ENCODE measurements around the gene SBF2. TPM values are rescaled to one million over a fixed set of nuclear protein-coding genes. Genes with fewer than 3 reads are reported as not detected.

Gene SBF2
- total and polyA plus RNA-seq, 2 of the 13 experiments (the other 11 are each of a cell fraction or from before 2014, with no cell fraction given) = 24.0 to 45.8 TPM

GRCh38 chr11:10307400-10308200, 13.6 kb upstream of the SBF2 start (continued):
- no peak for TF ChIP-seq ZBTB46 (CRISPR knock-in tag; IDR thresholded peaks at IDR 0.05; ENCODE audit: borderline replicate concordance)
- no peak for TF ChIP-seq ZNF746 (CRISPR knock-in tag; IDR thresholded peaks at IDR 0.05)
- no peak for TF ChIP-seq ZBTB3 (CRISPR knock-in tag; IDR thresholded peaks at IDR 0.05; ENCODE audit: borderline replicate concordance, low read depth)
- TF ChIP-seq ZNF792 (CRISPR knock-in tag; IDR thresholded peaks at IDR 0.05) = no peak; the same call in 1 of the 2 replicates
- TF ChIP-seq ZNF598 (CRISPR knock-in tag; IDR thresholded peaks at IDR 0.05; ENCODE audit: borderline replicate concordance) = no peak
- TF ChIP-seq ZNF326 (CRISPR knock-in tag; IDR thresholded peaks at IDR 0.05; ENCODE audit: borderline replicate concordance) = no peak
- no peak for TF ChIP-seq ZNF460 (CRISPR knock-in tag; IDR thresholded peaks at IDR 0.05; ENCODE audit: borderline replicate concordance)
- TF ChIP-seq HOXA7 (CRISPR knock-in tag; IDR thresholded peaks at IDR 0.05) = no peak
- TF ChIP-seq FOXA1 (IDR thresholded peaks at IDR 0.05) = no peak
- no peak for TF ChIP-seq FOXA1 (CRISPR knock-in tag; IDR thresholded peaks at IDR 0.05)
- TF ChIP-seq ZFAT (CRISPR knock-in tag; conservative IDR thresholded peaks at IDR 0.05) = no peak
- peak; percentile 98 for TF ChIP-seq AGO1 (IDR thresholded peaks at IDR 0.05; ENCODE audit: low read depth, low read length, poor library complexity, severe bottlenecking)
- TF ChIP-seq HDAC6 (IDR thresholded peaks at IDR 0.05; ENCODE audit: low read depth, low read length) = no peak
- no peak for TF ChIP-seq ZNF577 (CRISPR knock-in tag; IDR thresholded peaks at IDR 0.05; ENCODE audit: borderline replicate concordance, low read depth)
- no peak for TF ChIP-seq GMEB2 (CRISPR knock-in tag; IDR thresholded peaks at IDR 0.05; ENCODE audit: low read depth)
- no peak for TF ChIP-seq ARNT2 (CRISPR knock-in tag; IDR thresholded peaks at IDR 0.05; ENCODE audit: low read depth)
- TF ChIP-seq MAZ (IDR thresholded peaks at IDR 0.05; ENCODE audit: borderline replicate concordance, low read depth, low read length) = no peak
- 0 out of 2 replicates have a peak, but pooled peaks have one; percentile 38 for TF ChIP-seq MAZ (CRISPR knock-in tag; IDR thresholded peaks at IDR 0.05; ENCODE audit: low read depth)
- TF ChIP-seq HCFC1 (IDR thresholded peaks at IDR 0.05; ENCODE audit: low read depth, low read length) = no peak
- no peak; the same call in 1 of the 2 replicates for TF ChIP-seq SOX13 (IDR thresholded peaks at IDR 0.05)
- TF ChIP-seq SOX13 (CRISPR knock-in tag; conservative IDR thresholded peaks at IDR 0.05 in 1 of 2, IDR thresholded peaks at IDR 0.05 in 1 of 2) = no peak
- no peak; the same call in 1 of the 2 replicates for TF ChIP-seq CBFB (CRISPR knock-in tag; IDR thresholded peaks at IDR 0.05)
- no peak for TF ChIP-seq SNAPC2 (CRISPR knock-in tag; IDR thresholded peaks at IDR 0.05)
- TF ChIP-seq MAF1 (CRISPR knock-in tag; IDR thresholded peaks at IDR 0.05; ENCODE audit: borderline replicate concordance) = no peak
- no peak for TF ChIP-seq ZSCAN22 (CRISPR knock-in tag; IDR thresholded peaks at IDR 0.05)
- no peak for TF ChIP-seq NCOA2 (CRISPR knock-in tag; IDR thresholded peaks at IDR 0.05)
- 0 out of 2 replicates have a peak, but pooled peaks have one; percentile 51 for TF ChIP-seq SALL2 (CRISPR knock-in tag; IDR thresholded peaks at IDR 0.05)
